HCT116 (cell line): ENCODE data around the gene CUX1.

Experiments
- EZH2 ChIP-seq: fragments of 200-600 bp; sonication (generic); IDR thresholded peaks from 2 replicates; pipeline ENCODE4 v1.6.1; 2017; ENCODE audit warnings: antibody characterized with exemption, mixed run types
- POLR2AphosphoS5 ChIP-seq: IDR thresholded peaks from 2 replicates; pipeline ENCODE4 v1.6.1; 2011; ENCODE audit warnings: mild to moderate bottlenecking, low read depth, low read length, moderate library complexity
- RAD21 ChIP-seq: IDR thresholded peaks from 2 replicates; pipeline ENCODE4 v1.6.1; 2012; ENCODE audit warnings: low read depth, mild to moderate bottlenecking
- REST ChIP-seq: IDR thresholded peaks from 2 replicates; pipeline ENCODE4 v1.6.1; 2012; ENCODE audit warnings: low read depth
- SP1 ChIP-seq: IDR thresholded peaks from 2 replicates; pipeline ENCODE4 v1.6.1; 2012; ENCODE audit warnings: low read depth
- SRF ChIP-seq: IDR thresholded peaks from 2 replicates; pipeline ENCODE4 v1.6.1; 2012; ENCODE audit warnings: low read depth
- ZBTB33 ChIP-seq: IDR thresholded peaks from 2 replicates; pipeline ENCODE4 v1.6.1; 2011; ENCODE audit warnings: mild to moderate bottlenecking, low read length, moderate library complexity; ENCODE audit not compliant: insufficient replicate concordance; ENCODE audit errors: extremely low read depth
- TF ChIP-seq, protein P1 (sequence below), 3 experiments: fragments of 200-600 bp in 1 of 3; sonication (generic) in 1 of 3; IDR thresholded peaks in 2 of 3; conservative IDR thresholded peaks in 1 of 3; 2 replicates each; pipeline ENCODE4 v1.5.1; 2012 to 2017; ENCODE audit warnings: low read depth in 2 of 3, low read length in 2 of 3, antibody characterized with exemption in 1 of 3, borderline replicate concordance in 1 of 3, control low read depth in 1 of 3, mild to moderate bottlenecking in 1 of 3, mixed read lengths in 1 of 3, mixed run types in 1 of 3, moderate library complexity in 1 of 3; ENCODE audit not compliant: insufficient read depth in 1 of 3

DNA sequence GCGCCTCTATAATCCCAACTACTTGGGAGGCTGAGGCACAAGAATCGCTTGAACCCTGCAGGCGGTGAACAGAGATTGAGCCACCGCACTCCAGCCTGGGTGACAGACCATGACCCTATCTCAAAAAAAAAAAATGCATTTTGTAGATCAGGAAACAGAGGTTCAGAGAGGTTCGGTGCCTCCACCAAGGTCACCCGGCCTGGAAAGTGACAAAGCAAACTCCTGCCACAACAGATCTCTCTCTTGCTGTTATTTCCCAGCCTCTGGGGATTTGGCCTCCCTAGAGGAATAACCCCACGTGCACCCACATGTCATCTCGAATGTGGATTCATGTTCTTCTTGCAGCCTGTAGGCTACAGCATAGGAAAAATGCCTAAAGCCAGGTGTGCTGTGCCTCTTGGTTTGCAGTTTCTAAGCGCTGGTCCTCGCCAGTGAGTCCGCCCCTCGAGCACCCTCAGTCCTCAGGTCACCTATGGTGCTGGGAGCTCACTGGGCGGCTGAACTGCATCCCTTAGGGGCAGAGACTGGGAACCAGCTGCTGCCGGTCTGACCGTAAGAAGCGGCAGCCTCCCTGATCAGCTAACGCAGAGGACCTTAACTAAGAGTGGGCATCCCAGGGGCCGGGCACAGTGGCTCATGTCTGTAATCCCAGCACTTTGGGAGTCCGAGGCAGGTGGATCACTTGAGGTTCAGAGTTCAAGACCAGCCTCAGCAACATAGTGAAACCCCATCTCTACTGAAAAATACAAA is 417.6 kb downstream of the CUX1 start:
- TF ChIP-seq, protein P1, sequence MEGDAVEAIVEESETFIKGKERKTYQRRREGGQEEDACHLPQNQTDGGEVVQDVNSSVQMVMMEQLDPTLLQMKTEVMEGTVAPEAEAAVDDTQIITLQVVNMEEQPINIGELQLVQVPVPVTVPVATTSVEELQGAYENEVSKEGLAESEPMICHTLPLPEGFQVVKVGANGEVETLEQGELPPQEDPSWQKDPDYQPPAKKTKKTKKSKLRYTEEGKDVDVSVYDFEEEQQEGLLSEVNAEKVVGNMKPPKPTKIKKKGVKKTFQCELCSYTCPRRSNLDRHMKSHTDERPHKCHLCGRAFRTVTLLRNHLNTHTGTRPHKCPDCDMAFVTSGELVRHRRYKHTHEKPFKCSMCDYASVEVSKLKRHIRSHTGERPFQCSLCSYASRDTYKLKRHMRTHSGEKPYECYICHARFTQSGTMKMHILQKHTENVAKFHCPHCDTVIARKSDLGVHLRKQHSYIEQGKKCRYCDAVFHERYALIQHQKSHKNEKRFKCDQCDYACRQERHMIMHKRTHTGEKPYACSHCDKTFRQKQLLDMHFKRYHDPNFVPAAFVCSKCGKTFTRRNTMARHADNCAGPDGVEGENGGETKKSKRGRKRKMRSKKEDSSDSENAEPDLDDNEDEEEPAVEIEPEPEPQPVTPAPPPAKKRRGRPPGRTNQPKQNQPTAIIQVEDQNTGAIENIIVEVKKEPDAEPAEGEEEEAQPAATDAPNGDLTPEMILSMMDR (IDR thresholded peaks at IDR 0.05 in 2 of 3, conservative IDR thresholded peaks at IDR 0.05 in 1 of 3; ENCODE audit: borderline replicate concordance in 1 of 3, insufficient read depth in 1 of 3, low read depth in 2 of 3, low read length in 2 of 3) = no peak
- TF ChIP-seq SRF = no peak
- no peak for TF ChIP-seq RAD21
- TF ChIP-seq POLR2AphosphoS5 = no peak
- no peak for TF ChIP-seq ZBTB33
- TF ChIP-seq SP1 = no peak
- no peak for TF ChIP-seq EZH2
- TF ChIP-seq REST = no peak
